HG02759 (cell line): ENCODE results near the gene METRNL.
"Not testable (repeated sequence)": the region's sequence is repeated elsewhere in the genome, so short reads cannot be mapped to it uniquely, and the experiment has no call there.

Source experiments
- ATAC-seq: cut with Tn5 transposase; IDR thresholded peaks from one replicate; pipeline ENCODE4 v1.9.1; 2021; ENCODE audit warnings: mild to moderate bottlenecking, moderate library complexity; ENCODE audit not compliant: unreplicated experiment

The METRNL gene

DNA sequence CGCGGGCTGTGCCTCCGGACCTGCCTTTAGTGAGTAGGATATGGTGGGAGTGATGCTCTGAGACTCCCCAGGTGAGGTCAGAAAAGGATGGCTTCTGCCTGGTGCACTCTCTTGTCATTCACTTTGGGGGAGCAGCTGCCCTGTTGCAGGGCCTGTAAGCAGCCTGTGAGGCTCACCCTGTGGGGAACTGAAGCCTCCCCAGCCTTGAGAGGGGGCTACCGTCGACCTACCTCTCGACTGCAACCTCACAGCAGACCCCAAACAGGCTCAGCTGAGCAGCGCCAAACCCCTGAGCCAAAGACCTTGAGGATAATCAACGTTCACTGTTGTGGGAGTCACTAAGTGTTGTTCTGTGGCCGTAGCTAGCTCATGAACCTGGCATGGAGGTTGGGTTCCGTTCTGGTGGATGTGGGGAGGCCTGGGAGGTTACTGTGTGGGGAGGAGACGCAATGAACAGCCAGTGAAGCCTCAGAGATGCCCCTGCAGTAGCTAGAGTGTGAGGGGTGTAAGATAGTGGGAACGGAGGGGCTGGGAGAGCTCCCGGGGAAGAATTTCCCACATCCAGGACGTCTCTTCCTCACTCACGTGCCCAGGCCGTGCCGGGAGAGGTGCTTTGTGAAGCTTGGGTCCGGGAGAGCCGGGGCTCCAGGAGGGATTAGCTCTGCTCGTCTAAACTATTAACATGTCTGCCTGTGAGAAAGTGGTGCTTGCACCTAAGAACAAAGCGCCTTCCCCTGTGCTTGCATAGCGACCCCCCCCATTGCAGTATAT, 38.8 kb downstream of the METRNL start:
- no peak for ATAC-seq

DNA sequence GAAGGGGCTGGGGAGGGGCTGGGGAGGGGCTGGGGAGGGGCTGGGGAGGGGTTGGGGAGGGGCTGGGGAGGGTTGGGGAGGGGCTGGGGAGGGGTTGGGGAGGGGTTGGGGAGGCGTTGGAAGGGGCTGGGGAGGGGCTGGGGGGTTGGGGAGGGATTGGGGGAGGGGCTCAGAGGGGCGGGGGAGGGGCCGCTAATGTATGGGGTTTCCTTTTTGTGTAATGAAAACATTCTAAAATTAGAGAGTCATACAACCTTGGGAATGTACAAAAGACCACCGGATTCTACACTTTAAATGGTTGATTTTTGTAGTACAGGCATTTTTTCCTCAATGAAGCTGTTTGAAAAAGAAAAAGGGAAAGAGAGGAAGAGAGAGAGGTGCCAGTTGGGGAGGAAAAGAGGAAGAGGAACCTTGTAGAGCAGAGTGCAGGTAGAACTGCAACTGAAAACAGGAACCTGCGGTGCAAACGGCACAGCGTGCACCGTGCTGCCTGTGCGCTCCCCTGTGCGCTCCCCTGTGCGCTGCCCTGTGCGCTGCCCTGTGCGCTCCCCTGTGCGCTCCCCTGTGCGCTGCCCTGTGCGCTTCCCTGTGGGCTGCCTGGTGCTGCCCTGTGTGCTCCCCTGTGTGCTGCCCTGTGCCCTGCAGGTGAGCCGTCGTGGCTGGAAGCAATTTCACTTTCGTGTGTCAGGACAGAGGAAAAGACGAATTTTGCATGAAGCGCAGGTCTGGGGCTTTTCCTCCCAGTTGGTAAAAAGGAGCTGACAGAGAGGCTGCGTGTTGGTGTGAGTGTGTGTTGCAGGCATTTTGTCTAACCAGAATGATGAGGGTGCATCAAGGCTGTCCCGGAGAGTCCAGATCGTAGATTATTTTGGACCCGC, 40.8 kb downstream of the METRNL start:
- peak; percentile 72 for ATAC-seq

DNA sequence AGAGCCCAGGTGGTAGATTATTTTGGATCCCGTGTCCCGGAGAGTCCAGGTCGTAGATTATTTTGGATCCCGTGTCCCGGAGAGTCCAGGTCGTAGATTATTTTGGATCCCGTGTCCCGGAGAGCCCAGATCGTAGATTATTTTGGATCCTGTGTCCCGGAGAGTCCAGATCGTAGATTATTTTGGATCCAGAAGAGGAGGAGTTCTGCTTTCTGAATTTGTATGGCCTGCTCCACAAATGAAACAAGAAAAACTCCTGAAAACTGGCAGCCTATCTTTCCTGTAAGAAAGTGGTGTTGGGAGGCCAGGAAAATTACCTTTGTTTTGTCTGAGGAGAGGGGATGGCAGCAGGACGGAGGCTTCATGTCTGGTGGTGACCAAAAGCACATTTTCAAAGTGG, 42.1 kb downstream of the METRNL start:
- not testable (repeated sequence) for ATAC-seq

DNA sequence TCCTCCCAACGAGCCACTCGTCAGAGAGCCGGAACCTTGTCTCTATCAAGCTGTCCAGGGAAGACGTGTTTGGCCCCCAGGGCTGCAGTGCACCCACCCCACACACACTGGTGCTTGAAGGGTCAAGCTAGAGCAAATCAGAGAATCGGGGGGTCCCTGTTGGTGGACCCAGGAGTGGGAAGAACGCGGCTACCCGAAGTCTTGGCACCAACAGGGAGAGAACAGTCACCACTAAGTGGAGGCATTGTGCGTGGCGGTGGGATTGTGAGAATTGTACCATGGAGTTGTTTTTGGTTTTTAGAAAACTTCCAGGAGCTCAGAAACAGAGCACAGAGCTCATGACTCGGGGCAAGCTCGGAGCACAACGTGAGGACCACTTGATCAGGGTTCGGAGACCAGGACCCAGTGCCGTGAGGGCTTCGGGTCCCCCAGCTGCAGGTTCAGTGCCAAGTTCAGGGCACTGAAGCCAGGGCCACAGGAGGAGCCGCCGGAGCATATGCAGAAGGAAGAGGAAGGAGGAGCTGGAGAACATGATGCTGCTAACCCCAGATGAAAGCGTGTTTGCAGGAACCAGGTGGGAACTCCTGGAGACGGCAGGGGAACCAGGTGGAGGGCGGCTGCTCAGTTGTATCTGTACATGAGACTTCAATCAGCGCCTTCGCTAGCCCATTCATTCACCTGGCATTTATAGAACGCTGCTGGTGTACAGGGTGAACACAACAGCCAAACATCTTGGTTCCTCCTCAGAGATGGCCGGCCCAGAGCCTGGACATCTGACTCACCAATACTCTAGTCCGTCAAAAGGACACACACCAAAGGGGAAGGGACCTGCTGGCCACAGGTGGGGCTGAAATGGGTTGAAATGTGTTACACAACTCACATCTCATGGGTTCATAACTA, 42.8 kb downstream of the METRNL start:
- no peak for ATAC-seq

DNA sequence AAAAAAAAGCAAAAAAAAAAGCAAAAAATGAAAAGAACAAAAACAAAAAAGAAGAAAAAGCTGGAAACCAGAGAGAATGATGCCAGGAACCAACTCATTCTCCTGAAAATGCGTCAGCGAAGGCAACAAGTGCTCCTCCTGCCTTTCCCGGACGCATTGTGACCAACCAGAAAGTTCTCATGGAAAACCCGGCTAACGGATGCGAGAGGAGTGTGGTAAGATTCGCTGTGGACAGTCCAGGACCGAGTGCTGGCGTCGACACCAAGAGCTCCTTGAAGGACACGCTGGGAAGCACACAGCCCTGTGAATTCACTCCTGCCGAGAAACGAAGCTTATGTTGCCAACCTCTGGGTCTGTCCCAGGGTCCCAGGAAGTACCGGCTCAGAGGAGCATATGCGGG, 43.4 kb downstream of the METRNL start:
- no peak for ATAC-seq

DNA sequence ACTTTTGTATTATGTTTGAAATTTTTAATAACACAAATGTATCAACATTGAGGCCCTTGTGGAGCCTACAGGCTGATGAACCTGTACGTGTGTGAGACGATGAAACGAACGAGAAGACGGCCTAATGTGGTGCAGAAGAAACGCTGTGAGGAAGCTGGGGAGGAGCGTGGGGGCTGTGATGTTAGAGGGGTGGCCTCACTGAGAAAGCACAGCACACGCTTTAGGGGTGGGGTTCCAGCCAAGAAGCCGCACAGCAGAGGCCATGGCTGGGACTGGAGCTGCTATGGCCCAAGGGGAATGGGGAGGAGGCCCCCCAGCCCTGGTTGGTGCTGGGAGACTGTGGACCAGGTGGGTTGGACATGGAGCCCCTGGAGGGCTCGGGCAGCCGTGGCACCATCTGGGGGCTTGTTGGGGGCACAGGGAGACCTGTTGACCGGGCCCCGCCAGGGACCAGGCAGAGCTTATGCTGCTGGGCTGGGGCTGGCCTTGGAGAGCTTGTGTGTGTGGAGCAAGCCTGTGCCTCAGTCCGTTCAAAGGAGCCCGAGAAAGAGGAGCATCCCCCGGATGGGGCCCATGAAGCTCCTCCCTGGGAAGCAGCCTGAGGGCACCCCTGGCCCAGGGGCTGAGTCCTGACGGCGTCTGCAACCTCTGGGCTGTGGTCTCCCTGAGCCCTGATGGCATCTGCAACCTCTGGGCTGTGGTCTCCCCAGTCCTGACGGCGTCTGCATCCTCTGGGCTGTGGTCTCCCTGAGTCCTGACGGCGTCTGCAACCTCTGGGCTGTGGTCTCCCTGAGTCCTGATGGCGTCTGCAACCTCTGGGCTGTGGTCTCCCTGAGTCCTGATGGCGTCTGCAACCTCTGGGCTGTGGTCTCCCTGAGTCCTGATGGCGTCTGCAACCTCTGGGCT, 44.7 kb downstream of the METRNL start:
- ATAC-seq = no peak

DNA sequence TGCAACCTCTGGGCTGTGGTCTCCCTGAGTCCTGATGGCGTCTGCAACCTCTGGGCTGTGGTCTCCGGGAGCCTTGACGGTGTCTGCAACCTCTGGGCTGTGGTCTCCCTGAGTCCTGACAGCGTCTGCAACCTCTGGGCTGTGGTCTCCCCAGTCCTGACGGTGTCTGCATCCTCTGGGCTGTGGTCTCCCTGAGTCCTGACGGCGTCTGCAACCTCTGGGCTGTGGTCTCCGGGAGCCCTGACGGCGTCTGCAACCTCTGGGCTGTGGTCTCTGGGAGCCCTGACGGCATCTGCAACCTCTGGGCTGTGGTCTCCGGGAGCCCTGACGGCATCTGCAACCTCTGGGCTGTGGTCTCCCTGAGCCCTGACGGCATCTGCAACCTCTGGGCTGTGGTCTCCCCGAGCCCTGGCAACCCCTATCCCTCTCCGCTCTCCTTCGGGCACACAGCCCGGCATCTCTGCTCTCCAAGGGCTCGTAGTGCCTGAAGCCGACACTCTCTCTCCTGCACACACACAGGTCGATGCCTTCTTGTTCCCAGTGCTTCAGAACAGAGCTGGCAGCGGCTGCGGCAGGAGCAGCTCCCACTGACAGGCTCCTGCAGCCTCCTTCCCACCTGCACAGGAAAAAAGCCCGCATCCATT, 45.6 kb downstream of the METRNL start:
- no peak for ATAC-seq

DNA sequence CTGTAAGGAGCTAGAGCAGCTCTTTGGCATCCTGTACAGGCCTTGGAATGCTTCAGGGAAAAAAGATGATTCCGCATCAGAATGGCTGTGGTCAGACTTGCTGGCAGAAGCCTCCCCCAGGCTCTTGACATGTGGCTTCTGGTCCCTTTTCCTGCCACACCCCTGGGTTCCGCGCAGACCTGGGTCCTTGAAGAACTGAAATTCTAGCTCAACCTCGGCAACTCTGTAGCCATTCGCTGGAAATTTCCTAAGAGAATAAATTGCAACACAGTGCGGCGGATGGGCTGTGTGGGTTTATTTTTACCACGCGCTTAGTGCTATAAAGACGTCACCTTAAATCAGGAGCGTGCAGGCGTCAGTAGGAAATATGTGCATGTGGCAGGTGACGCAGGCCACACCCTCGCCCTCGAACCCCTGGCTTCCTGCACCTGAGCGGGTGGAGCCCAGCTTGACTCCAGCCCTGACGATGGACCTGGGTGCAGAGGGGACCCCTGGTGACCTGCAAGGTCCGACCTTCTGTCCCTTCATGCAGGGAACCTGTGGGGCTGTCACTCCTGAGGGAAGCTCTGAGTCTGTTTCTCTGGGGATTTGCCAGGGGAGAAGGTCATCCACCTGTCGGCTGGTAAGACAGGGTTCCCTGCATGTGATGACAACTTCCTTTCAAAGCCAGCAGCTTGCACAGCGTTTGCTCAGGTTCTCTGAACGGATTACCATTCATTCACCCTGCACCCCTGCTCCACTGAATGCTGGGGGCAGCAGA, 46.3 kb downstream of the METRNL start:
- ATAC-seq = no peak

DNA sequence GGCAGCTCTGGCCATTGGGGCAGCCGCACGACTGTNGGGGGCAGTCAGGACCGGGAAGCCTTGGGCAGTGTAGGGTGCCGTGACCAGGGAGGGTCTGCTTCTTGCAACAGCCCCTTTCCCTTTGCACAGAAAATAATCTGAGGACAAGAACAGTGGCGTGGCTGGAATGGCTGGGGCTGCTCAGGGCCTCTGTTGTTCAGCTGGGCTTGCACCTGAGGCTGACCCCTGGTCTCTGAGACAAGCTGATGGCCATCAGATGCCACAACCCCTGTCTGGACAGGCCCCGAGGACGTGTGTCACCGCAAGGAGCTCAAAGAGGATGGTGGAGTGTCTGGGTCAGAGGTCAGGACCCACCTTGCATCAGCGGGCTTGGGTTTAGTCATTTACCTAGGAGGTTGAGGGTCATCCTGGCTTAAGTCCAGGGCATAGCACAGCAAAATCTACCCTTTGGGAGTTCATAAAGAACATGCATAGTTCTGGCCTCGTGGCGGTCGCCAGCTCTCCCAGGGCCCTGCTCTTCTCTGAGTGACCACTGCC, 46.9 kb downstream of the METRNL start:
- ATAC-seq = no peak

DNA sequence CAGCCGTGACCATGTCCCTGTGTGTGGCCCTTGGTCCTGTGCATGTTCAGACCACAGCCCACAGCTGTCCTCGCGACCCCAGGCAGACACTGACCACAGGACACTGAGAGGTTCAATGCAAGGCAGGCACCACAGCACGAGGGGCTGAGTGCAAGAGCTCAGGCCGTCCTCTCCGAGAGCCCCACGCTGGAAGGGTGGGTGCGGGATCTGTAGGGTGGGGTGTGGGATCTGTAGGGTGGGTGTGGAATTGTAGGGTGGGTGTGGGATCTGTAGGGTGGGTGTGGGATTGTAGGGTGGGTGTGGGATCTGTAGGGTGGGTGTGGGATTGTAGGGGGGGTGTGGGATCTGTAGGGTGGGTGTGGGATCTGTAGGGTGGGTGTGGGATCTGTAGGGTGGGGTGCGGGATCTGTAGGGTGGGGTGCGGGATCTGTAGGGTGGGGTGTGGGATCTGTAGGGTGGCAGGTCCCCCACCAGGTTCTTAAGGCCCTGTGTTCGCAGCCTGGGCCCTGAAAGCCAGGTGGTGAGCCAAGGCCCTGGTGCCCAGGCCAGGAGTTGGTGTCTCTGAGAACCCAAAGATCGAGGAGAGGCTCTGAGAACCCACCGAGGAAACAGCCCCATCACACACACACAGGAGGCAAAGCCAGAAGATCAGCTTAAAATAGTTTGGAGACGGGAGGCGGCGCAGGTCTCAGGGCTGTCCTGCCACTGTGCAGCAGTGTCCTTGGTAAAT, 48.2 kb downstream of the METRNL start:
- ATAC-seq = no peak

DNA sequence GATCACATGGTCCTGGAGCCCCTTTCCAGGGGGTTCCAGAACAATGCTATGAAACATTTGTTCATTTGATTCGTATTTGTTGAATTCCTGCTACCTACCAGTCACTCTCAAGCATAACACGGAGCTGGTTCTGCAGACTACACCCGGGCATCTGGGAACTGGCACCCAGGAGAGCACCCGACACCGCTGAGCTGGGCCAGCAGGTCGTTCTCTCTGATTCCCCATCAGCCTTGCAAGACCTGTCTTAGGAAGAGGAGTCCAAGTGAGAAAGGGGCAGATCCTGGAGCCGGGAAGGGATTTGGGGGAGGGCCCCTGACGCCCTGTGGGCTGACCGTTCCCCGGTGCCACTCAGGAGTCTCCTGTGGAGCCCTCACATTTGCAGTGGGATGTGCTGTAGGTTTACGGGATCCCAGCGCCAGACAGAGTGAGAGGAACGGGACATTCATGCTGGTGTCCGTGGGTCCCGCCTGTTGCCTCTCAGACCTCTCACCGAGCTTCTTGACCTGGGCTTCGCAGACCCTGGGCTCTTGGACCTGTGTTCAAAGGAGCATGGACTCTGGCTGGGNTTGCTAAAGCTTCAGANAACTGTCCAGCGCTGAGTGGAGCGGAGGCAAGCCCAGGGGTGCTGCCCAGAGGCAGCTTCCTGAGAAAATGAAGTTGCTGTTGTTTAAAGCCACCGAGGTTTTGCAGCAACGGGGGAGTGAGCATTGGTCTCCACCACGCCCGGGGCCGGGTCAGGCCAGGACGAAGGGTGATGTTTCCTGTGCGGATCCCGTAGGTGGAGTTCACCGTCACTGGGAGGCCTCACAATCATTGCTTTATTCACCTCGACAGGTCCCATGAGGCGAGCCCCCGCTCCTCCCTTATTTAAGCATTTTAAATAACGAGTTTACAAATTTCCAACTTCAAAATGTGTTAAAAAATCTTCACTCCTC, 49.2 kb downstream of the METRNL start:
- ATAC-seq = no peak

DNA sequence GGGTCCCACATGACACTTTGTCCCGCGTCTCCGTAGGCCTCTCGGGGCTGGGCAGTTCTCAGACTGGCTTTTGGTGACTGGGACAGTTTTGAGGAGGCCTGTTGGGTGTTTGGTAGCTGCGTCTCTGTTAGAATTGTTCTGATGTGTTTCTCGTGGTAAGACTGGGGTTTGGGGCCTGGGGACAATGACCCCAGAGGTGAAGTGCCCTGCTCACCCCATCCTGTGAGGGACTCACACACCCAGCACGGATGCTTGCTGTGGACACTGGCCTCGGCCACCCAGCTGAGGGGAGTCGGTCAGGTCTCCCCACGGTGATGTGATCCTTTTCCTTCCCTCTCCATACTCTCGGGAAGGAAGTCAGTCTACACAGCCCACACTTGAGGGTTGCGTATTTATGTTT, 50.3 kb downstream of the METRNL start:
- ATAC-seq = no peak

DNA sequence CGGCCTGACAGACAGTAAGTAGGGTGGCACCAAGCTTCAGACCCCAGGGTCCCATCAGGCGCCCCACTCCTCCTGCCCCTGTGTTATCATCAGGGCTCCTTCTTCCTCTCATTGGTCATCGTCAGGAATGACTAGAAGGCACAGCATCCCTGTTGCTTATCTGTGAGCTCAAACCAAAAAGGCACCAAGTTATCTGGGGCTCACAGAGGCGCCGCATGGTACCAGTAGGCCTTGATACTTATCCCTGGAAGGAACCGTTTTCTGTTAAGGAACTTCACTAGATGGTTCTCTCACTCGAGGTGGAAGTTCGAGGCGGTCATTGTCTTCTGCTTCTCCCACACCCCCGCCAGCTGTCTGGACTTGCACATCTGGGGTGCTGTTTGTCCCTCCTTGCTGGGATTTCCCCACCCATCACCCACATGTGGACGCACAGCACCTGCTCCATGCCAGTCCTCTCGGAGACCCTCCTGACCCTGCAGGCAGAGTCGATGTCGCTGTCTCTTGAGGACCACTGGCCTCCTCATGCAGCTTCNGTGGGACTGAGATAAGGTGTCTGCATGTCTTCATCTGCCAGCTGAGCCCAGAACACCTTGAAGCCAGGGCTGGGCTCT, 52.1 kb downstream of the METRNL start:
- no peak for ATAC-seq

DNA sequence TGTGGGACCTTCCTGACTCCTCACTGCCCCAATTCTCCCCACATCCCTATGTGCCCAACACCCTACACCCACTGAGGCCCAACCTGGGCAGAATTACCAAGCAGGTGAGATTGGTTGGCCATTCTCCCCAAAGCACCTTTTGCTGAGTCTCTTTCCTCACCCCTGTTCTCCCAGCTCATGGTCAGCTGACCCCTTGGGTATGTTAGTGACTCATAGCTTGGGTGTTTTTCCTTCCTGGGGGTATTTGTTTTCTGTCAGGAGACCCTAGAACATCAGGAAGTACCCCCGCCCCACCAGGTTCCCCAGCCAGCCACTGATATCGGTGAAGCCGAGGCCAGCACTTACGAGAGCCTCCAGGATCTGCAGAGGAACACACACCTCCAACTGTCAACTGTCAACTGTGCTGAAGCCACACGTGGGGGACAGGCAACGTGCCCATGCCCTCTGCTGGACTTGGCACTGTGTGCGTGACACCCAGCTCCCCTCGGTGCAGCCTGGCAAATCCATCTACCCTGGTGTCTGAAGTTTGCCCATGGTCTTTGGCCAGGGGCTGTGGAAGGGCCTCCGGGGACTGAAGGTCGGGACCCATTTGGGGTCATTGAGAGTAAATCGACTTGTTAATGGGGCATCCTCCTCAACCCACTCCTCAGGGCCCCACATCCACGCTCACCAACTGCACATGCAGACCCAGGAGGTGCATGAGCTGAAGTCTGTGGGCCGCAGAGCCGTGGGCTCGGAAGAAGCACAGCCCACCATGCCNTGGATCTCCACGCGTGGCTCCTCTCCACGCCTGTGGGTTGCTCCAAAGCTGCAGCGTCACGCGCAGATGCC, 53.1 kb downstream of the METRNL start:
- no peak for ATAC-seq

DNA sequence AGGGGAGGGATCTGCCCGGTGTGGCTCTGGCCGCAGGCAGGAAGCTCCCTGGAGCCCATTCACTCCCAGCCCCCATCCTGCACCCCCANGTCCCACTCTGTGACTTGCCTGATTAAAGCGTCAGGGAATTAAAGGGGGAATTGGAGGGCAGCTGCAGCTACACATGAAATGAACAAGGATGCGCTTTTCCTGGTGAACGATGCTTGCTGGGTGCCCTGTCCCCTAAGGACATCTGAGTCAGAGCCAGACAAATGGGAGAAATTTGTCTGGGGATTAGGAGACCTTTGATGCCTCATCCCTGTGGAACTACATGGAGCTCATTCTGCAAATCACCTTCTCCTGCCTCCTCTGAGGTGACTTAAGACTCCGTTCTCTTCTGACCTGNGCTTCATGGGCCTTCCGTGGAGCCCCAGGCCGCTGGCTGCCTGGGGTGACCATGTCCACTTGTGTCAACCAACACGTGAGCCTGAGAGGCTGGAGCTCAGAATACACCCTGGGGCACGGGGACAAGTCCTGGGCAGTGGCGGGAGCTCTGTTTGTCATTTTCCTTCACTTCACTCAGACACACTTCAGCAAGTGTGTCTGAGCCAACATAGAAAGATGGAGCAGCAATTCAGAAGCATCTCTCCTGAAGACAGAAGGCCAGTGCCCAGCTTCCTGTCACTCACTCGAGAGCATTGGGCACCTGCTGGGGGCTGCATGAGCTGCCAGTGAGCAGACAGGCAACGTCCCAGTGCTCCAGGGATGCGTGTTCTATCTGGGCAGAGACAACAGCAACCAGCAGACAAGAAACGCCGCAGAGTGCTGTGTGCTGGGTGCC, 54.1 kb downstream of the METRNL start:
- no peak for ATAC-seq
